Activated naive CD4-positive, alpha-beta T cell treated with anti-CD3 and anti-CD28 coated beads, Interleukin-2, amount 50 U/mL, for 72 hours (primary cell): Measurements from ENCODE around the gene GFAP. TPM values are rescaled to one million over a fixed set of nuclear protein-coding genes. Genes with fewer than 3 reads are reported as not detected.

Experiments used
- ATAC-seq, 2 donors: fragments of 150-1000 bp; cut with Tn5 transposase; 2 replicates each; pipeline ENCODE4 v1.10.0; 2021; ENCODE audit warnings: mild to moderate bottlenecking in 2 of 2, moderate library complexity in 2 of 2
- DNase-seq, 2 donors: peaks; one replicate each; pipeline ENCODE4 v3.0.0; 2021 to 2022; ENCODE audit warnings: low spot score in 2 of 2
- H3K27ac Mint-ChIP-seq, 2 donors: one replicate each; pipeline ENCODE4 v1.8.0; 2022; ENCODE audit warnings: mild to moderate bottlenecking in 2 of 2, mixed read lengths in 2 of 2
- H3K36me3 Mint-ChIP-seq, 2 donors: one replicate each; pipeline ENCODE4 v1.8.0; 2022; ENCODE audit warnings: mixed read lengths in 2 of 2
- H3K9me3 Mint-ChIP-seq, 2 donors: one replicate each; pipeline ENCODE4 v1.8.0; 2022; ENCODE audit warnings: mixed read lengths in 2 of 2
- total RNA-seq, 2 donors: library from RNA; stranded (reverse); gene quantifications; one replicate each; pipeline ENCODE4 v1.2.3, GENCODE V29; 2022

Gene GFAP
- total RNA-seq, 2 donors from 2014 or later = not detected

- ATAC-seq = no peak
These were observed 19.4 kb upstream of the GFAP start for GRCh38 chr17:44934745-44935105.

GRCh38 chr17:44933824-44934744, 18.8 kb upstream of the GFAP start:
- Mint-ChIP-seq H3K27ac (peak overlapping the region in 1 of 2 donors; percentile 68), H3K36me3 (peaks cover 7 to 22% of the 10 kb centered on the region in 2 donors), H3K9me3 (no peaks in the 10 kb centered on the region)
- no peak for ATAC-seq
- peak in 1 of 2 donors; percentile 39 for DNase-seq

More at GRCh38 chr17:44934745-44935105, 19.4 kb upstream of the GFAP start:
- Mint-ChIP-seq H3K27ac (no peak overlapping the region), H3K36me3 (peaks cover 2 to 27% of the 10 kb centered on the region in 2 donors), H3K9me3 (no peaks in the 10 kb centered on the region)
- DNase-seq = no peak

GRCh38 chr17:44932787-44933097, 17.4 kb upstream of the GFAP start:
- ATAC-seq (no peak), DNase-seq (no peak)
- Mint-ChIP-seq H3K27ac (no peak overlapping the region), H3K9me3 (no peaks in the 10 kb centered on the region), H3K36me3 (peaks cover 7 to 19% of the 10 kb centered on the region in 2 donors)

- Mint-ChIP-seq H3K36me3 (peaks cover 7 to 22% of the 10 kb centered on the region in 2 donors), H3K27ac (no peak overlapping the region), H3K9me3 (no peaks in the 10 kb centered on the region)
- DNase-seq (peak in 1 of 2 donors; percentile 51), ATAC-seq (no peak)
These were observed 16.9 kb upstream of the GFAP start for GRCh38 chr17:44932096-44932786.

- no peak for ATAC-seq
- peaks cover 7 to 22% of the 10 kb centered on the region in 2 donors for H3K36me3 Mint-ChIP-seq
- no peak overlapping the region for H3K27ac Mint-ChIP-seq
- DNase-seq = peak in 1 of 2 donors; percentile 33
- no peaks in the 10 kb centered on the region for H3K9me3 Mint-ChIP-seq
These were observed 16.1 kb upstream of the GFAP start for GRCh38 chr17:44931376-44931775.

- ATAC-seq (no peak), DNase-seq (no peak)
- no peaks in the 10 kb centered on the region for H3K9me3 Mint-ChIP-seq
- H3K27ac Mint-ChIP-seq = no peak overlapping the region
- peaks cover 7 to 20% of the 10 kb centered on the region in 2 donors for H3K36me3 Mint-ChIP-seq
These were observed 15.4 kb upstream of the GFAP start for GRCh38 chr17:44930667-44931066.

- Mint-ChIP-seq H3K27ac (peak overlapping the region in 1 of 2 donors; percentile 65), H3K9me3 (no peaks in the 10 kb centered on the region), H3K36me3 (peaks cover 7 to 9% of the 10 kb centered on the region in 2 donors)
- ATAC-seq = peak in 1 of 2 donors; percentile 21
- peak in 1 of 2 donors; percentile 31 for DNase-seq
These were observed 13.8 kb upstream of the GFAP start for GRCh38 chr17:44928950-44929720.

- H3K36me3 Mint-ChIP-seq = peaks cover 7% of the 10 kb centered on the region in 2 donors
- no peak for DNase-seq
- no peak overlapping the region for H3K27ac Mint-ChIP-seq
- no peaks in the 10 kb centered on the region for H3K9me3 Mint-ChIP-seq
- ATAC-seq = no peak
These were observed 12.8 kb upstream of the GFAP start for GRCh38 chr17:44928136-44928535.

- Mint-ChIP-seq H3K9me3 (no peaks in the 10 kb centered on the region), H3K27ac (no peak overlapping the region), H3K36me3 (peaks cover 7% of the 10 kb centered on the region in 2 donors)
- ATAC-seq = no peak
- DNase-seq = peak in 1 of 2 donors; percentile 38
These were observed 12.4 kb upstream of the GFAP start for GRCh38 chr17:44927696-44928095.

GRCh38 chr17:44926821-44927525, 11.7 kb upstream of the GFAP start:
- Mint-ChIP-seq H3K36me3 (peaks cover 7% of the 10 kb centered on the region in 2 donors), H3K9me3 (no peaks in the 10 kb centered on the region), H3K27ac (no peak overlapping the region)
- DNase-seq (peak in 1 of 2 donors; percentile 51), ATAC-seq (no peak)

GRCh38 chr17:44925731-44926697, 10.7 kb upstream of the GFAP start:
- Mint-ChIP-seq H3K9me3 (no peaks in the 10 kb centered on the region), H3K36me3 (peaks cover 7% of the 10 kb centered on the region in 2 donors), H3K27ac (peak overlapping the region in 1 of 2 donors; percentile 76)
- ATAC-seq (peak in 1 of 2 donors; percentile 14), DNase-seq (peak in 1 of 2 donors; percentile 53)

GRCh38 chr17:44924107-44924544, 8.8 kb upstream of the GFAP start:
- Mint-ChIP-seq H3K9me3 (no peaks in the 10 kb centered on the region), H3K36me3 (peaks cover 0 to 7% of the 10 kb centered on the region in 2 donors), H3K27ac (no peak overlapping the region)
- ATAC-seq (no peak), DNase-seq (peak in 1 of 2 donors; percentile 48)

- Mint-ChIP-seq H3K9me3 (no peaks in the 10 kb centered on the region), H3K27ac (peak overlapping the region in 1 of 2 donors; percentile 35), H3K36me3 (peaks cover 0 to 4% of the 10 kb centered on the region in 2 donors)
- ATAC-seq (no peak), DNase-seq (peak in 1 of 2 donors; percentile 49)
These were observed 7.6 kb upstream of the GFAP start for GRCh38 chr17:44922746-44923470.

- DNase-seq = peak in 1 of 2 donors; percentile 35
- Mint-ChIP-seq H3K36me3 (no peaks in the 10 kb centered on the region), H3K27ac (peak overlapping the region in 1 of 2 donors; percentile 35), H3K9me3 (no peaks in the 10 kb centered on the region)
- no peak for ATAC-seq
These were observed 6.8 kb upstream of the GFAP start for GRCh38 chr17:44922136-44922535.
